Activated CD8-positive, alpha-beta memory T cell treated with anti-CD3 and anti-CD28 coated beads for 36 hours (primary cell): ENCODE data around the gene GRM1. TPM values are rescaled to one million over a fixed set of nuclear protein-coding genes. Genes with fewer than 3 reads are reported as not detected.

Experiments used
- CTCF ChIA-PET: fragments of 350-600 bp; sonication (Branson Sonifier 250); formaldehyde crosslinking; loops from one replicate; lab custom pipeline; 2021; ENCODE audit warnings: antibody characterized with exemption; lab: Charles Lee
- POLR2A ChIA-PET: fragments of 350-600 bp; sonication (Branson Sonifier 250); formaldehyde crosslinking; loops from one replicate; lab custom pipeline; 2021; ENCODE audit warnings: antibody characterized with exemption; lab: Charles Lee
- total RNA-seq, 2 experiments: library from RNA; stranded (reverse); gene quantifications; one replicate each; pipeline ENCODE4 v1.2.3, GENCODE V29; 2021

The GRM1 gene
- total RNA-seq, 2 experiments from 2014 or later, result not detected

DNA sequence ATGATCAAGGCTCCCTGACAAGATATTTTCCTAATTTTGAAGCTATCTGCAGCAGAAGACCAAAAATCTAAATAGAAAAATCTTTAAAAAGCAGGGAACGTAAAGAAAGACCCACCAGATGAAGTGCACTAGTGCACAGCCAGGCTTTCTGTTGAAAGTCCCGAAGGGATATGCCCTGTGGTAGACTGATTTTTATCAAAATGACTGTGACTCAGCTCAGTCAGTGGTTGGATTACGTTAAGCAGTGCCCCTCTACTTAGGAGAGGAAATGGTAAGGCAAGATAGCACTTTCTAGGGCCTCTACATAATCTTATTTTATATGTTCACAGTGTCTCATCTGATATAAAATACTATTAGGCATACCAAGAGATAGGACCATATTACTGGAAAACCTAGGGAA lies 391.4 kb downstream of the GRM1 start:
- ChIA-PET POLR2A (no interaction called here), CTCF (no interaction called here)

GRCh38 chr6:146422789-146423375 lies 394.0 kb downstream of the GRM1 start:
- CTCF ChIA-PET, result no interaction called here
- POLR2A ChIA-PET, result no interaction called here

- ChIA-PET CTCF (no interaction called here), POLR2A (no interaction called here)
Observed at GRCh38 chr6:146423452-146423851, 394.6 kb downstream of the GRM1 start.

- ChIA-PET CTCF (no interaction called here), POLR2A (no interaction called here)
Observed at GRCh38 chr6:146426516-146426915, 397.7 kb downstream of the GRM1 start.

- POLR2A ChIA-PET, result no interaction called here
- CTCF ChIA-PET, result no interaction called here
Observed at GRCh38 chr6:146429831-146430230, 401.0 kb downstream of the GRM1 start.

GRCh38 chr6:146433881-146434731 lies 405.2 kb downstream of the GRM1 start:
- ChIA-PET CTCF (no interaction called here), POLR2A (no interaction called here)

DNA sequence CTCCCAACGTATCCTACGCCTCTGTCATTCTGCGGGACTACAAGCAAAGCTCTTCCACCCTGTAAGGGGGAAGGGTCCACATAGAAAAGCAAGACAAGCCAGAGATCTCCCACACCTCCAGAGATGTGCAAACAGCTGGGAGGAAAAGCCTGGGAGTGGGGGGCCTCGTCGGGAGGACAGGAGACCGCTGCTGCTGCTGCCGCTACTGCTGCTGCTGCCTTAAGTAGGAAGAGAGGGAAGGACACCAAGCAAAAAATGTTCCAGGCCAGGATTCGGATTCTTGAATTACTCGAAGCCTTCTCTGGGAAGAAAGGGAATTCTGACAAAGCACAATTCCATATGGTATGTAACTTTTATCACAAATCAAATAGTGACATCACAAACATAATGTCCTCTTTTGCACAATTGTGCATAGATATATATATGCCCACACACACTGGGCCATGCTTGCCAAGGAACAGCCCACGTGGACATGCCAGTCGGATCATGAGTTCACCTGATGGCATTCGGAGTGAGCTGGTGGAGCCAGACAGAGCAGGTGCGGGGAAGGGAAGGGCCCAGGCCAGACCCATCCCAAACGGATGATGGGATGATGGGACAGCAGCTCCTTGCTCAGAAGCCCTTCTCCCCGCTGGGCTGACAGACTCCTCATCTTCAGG lies 406.0 kb downstream of the GRM1 start:
- ChIA-PET POLR2A (no interaction called here), CTCF (no interaction called here)

DNA sequence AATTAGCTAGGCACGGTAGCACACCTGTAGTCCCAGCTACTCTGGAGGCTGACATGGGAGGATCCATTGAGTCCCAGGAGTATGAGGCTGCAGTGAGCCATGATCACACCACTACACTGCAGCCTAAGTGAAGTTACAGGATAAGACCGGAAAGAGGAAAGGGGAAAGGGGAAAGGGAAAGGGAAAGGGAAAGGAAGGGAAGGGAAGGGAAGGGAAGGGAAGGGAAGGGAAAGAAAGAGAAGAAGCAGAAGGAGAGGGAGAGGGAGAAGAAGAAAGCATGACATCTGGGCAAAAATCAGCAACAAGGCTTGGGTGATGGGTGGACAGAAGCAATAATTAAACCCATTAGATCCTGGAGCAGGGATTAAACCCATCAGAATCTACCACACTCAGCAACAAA lies 413.0 kb downstream of the GRM1 start:
- POLR2A ChIA-PET, result no interaction called here
- CTCF ChIA-PET, result no interaction called here

DNA sequence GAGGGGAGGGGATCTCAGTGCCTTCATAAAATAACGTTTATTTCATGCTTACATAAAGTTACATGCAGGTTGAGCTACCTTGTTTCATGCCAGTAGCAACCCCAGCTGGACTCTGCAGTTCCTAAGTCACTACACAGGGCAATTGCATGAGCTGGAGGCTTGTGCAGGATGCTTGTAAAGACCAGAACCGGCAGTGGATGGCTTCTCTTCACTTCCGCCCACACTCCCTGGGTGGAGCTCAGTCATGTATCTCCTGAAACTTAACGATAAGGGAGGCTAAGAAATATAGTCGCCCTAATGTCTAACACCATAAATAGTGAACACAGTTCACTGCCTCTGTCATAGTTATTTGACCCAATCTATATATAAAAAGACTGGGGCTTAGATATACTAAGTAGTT lies 415.3 kb downstream of the GRM1 start:
- ChIA-PET POLR2A (no interaction called here), CTCF (no interaction called here)

DNA sequence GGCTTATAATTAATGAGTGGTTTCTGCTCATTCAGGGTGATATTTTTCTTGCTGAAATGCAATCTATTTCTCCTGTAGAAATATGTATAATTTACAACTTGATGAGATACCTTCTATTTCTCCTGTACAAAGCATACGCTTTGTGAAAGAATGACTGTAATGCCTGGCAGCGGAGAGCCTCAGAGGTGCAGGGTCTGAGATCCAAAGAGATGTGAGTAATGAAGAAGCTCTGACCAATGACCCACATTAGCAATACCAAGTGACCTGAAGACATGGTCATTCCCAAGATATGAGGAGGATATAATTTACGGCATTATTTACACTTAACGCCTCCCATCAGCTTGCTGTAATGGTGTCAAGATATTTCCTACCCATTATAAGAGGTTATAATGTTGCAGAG lies 416.4 kb downstream of the GRM1 start:
- CTCF ChIA-PET, result no interaction called here

GRCh38 chr6:146456886-146457285 lies 428.0 kb downstream of the GRM1 start:
- CTCF ChIA-PET, result no interaction called here
- POLR2A ChIA-PET, result no interaction called here

More for the DNA sequence above, 416.4 kb downstream of the GRM1 start:
- POLR2A ChIA-PET, result no interaction called here

- POLR2A ChIA-PET, result no interaction called here
- CTCF ChIA-PET, result no interaction called here
Observed at GRCh38 chr6:146460941-146461340, 432.1 kb downstream of the GRM1 start.

DNA sequence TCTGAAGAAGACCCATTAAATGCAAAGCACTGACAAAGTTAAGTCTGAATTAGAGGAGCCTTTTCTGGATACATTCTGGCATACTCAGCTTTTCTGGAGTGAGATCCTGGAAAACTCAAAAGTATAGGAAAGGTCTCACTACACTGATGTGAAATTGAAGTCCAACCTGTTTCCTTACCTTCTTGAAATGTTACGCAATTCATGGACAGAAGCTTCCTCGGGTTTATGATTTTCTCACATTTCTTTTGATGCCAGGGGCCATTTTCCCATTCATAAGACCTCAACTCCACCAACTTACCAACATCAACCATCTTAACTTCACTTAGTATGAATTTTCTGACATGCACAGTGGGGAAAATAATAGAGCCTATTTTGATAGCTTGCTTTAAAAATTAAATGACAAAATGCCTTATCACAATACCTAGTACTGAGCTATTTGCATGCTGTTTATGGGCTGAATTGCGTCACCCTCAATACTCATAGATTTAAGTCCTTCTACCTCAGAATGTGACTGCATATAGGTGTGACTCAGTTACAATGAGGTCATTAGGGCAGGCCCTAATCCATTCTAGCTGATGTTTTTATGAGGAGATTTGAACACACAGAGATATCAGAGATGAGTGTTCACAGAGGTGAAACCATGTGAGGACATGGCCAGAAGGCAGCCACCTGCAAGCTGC lies 441.4 kb downstream of the GRM1 start:
- ChIA-PET CTCF (no interaction called here), POLR2A (no interaction called here)

- POLR2A ChIA-PET, result no interaction called here
- CTCF ChIA-PET, result no interaction called here
Observed at GRCh38 chr6:146472918-146473317, 444.1 kb downstream of the GRM1 start.

DNA sequence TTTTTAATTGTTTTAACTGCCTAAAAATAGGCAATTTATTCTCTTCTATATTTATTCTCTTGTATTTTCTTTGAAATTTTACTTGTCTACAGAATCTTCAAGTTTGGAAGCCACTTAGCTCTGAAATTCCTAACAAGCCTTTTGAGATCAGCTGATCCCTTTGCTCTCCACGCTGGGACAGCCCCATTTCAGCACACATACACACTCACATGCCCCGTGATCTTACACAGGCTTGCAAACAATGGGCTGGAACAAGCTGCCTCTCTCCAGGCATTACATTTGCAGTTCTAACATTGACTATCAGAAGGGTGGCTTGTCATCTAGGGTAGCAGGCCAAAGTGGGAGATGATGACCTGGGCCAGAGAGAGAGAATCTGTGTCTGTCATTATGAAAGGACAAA lies 452.7 kb downstream of the GRM1 start:
- ChIA-PET POLR2A (no interaction called here), CTCF (no interaction called here)

GRCh38 chr6:146484411-146484810 lies 455.5 kb downstream of the GRM1 start:
- POLR2A ChIA-PET, result no interaction called here
- CTCF ChIA-PET, result no interaction called here
